GM23338 (cell line): ENCODE data around the gene SUGCT.

Experiments used
- CTCF ChIP-seq, 2 experiments: fragments of 200-600 bp in 1 of 2; sonication (generic) in 1 of 2; conservative IDR thresholded peaks; 2 replicates each; pipeline versions ENCODE4 v1.5.1 to v1.6.1; 2016 to 2017; ENCODE audit warnings: antibody characterized with exemption in 2 of 2, low read depth in 2 of 2, mild to moderate bottlenecking in 2 of 2, moderate library complexity in 1 of 2
- EZH2phosphoT487 ChIP-seq: fragments of 200-600 bp; sonication (generic); IDR thresholded peaks from one replicate; pipeline ENCODE4 v1.8.1; 2018; ENCODE audit warnings: antibody characterized with exemption; ENCODE audit not compliant: unreplicated experiment

GRCh38 chr7:40165216-40165615 is 30.4 kb downstream of the SUGCT start:
- TF ChIP-seq EZH2phosphoT487 (no peak), CTCF (conservative IDR thresholded peaks at IDR 0.05; ENCODE audit: low read depth in 2 of 2) (no peak)
